ENCODE results near the gene CDR2. TPM values are rescaled to one million over a fixed set of nuclear protein-coding genes. Genes with fewer than 3 reads are reported as not detected.

The CDR2 gene
- total and polyA plus RNA-seq, 2 of the 13 experiments (the other 11 are each of a cell fraction or from before 2014, with no cell fraction given) = 59.0 to 78.9 TPM

GRCh38 chr16:22296225-22297113 lies 78.0 kb downstream of the CDR2 start (continued):
- 0 out of 2 replicates have a peak, but pooled peaks have one; percentile 77 for TF ChIP-seq ZBTB10 (CRISPR knock-in tag; IDR thresholded peaks at IDR 0.05; ENCODE audit: borderline replicate concordance)
- no peak for TF ChIP-seq FOXO1 (CRISPR knock-in tag; IDR thresholded peaks at IDR 0.05)
- peak; percentile 15; the same call in 1 of the 2 replicates for TF ChIP-seq MTF1 (CRISPR knock-in tag; IDR thresholded peaks at IDR 0.05)
- no peak for TF ChIP-seq TCF7 (IDR thresholded peaks at IDR 0.05; ENCODE audit: low read depth)
- no peak for TF ChIP-seq ATF4 (CRISPR knock-in tag; IDR thresholded peaks at IDR 0.05)
- TF ChIP-seq ZBTB40 (IDR thresholded peaks at IDR 0.05) = no peak
- TF ChIP-seq ZBTB40 (CRISPR knock-in tag; IDR thresholded peaks at IDR 0.05) = no peak
- no peak for TF ChIP-seq ZNF274 (CRISPR knock-in tag; IDR thresholded peaks at IDR 0.05)
- TF ChIP-seq TEAD2 (CRISPR knock-in tag; IDR thresholded peaks at IDR 0.05) = peak; percentile 81; the same call in 1 of the 2 replicates
- no peak for TF ChIP-seq FOXA1 (IDR thresholded peaks at IDR 0.05)
- no peak for TF ChIP-seq FOXA1 (CRISPR knock-in tag; IDR thresholded peaks at IDR 0.05)
- TF ChIP-seq ZNF207 (IDR thresholded peaks at IDR 0.05; ENCODE audit: borderline replicate concordance) = no peak
- TF ChIP-seq HMG20A (CRISPR knock-in tag; IDR thresholded peaks at IDR 0.05; ENCODE audit: borderline replicate concordance) = no peak
- no peak for TF ChIP-seq ARID2 (CRISPR knock-in tag; IDR thresholded peaks at IDR 0.05; ENCODE audit: borderline replicate concordance)
- TF ChIP-seq SOX13 (IDR thresholded peaks at IDR 0.05) = no peak
- no peak for TF ChIP-seq SOX13 (CRISPR knock-in tag; conservative IDR thresholded peaks at IDR 0.05 in 1 of 2, IDR thresholded peaks at IDR 0.05 in 1 of 2)
- 0 out of 2 replicates have a peak, but pooled peaks have one; percentile 17 for TF ChIP-seq CEBPG (CRISPR knock-in tag; IDR thresholded peaks at IDR 0.05)
- no peak for TF ChIP-seq CCAR2 (optimal IDR thresholded peaks at IDR 0.05; ENCODE audit: low read depth, low read length)

Data from HepG2 (cell line).